ENCODE measurements around the gene TMEM231.

DNA sequence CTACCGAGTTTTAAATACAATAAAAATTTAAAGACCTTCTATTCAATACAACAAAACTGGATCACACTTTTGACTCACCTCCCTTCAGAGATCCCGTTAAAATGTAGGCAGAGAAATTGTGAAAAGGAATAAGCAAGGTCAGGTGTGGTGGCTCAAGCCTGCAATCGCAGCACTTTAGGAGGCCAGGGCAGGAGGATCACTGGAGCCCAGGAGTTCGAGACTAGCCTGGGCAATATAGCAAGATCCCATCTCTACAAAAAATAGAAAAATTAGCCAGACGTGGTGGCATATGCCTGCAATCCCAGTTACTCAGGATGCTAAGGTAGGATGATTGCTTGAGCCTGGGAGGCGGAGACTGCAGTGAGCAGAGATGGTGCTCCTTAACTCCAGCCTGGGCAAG lies 36.9 kb downstream of the TMEM231 start:
- no peak for TF ChIP-seq POLR2A (IDR thresholded peaks at IDR 0.05)
- no peak for TF ChIP-seq CTCF (IDR thresholded peaks at IDR 0.05)

Measured in uterus (tissue), 2 donors.